ENCODE results near the gene CPEB3. TPM values are rescaled to one million over a fixed set of nuclear protein-coding genes. Genes with fewer than 3 reads are reported as not detected.
A peak's percentile ranks its signal among the peaks of the same experiment; 100 is the strongest.

Gene CPEB3
- total and polyA plus RNA-seq, 2 donors (not counting 1 experiment from before 2014, with no cell fraction given), result 0.37 to 0.66 TPM

GRCh38 chr10:92094960-92095359 is 195.9 kb downstream of the CPEB3 start:
- no peaks in the 10 kb centered on the region for H3K9me3 ChIP-seq (ENCODE audit: control insufficient read depth, insufficient read depth, low read depth, low read length)
- H3K9ac ChIP-seq (ENCODE audit: insufficient read depth, low read length), result no peak overlapping the region
- H3K4me3 ChIP-seq (replicated peaks in 1 of 4; ENCODE audit: control extremely low read depth in 1 of 4, insufficient read depth in 1 of 4, low read depth in 3 of 4, low read length in 4 of 4), result no peak overlapping the region
- no peak for TF ChIP-seq EZH2 (IDR thresholded peaks at IDR 0.05; ENCODE audit: low read length, missing control alignments)
- no peak for TF ChIP-seq CTCF (conservative IDR thresholded peaks at IDR 0.05 in 1 of 2, IDR thresholded peaks at IDR 0.05 in 1 of 2; ENCODE audit: low read depth in 1 of 2, low read length in 2 of 2)
- H3K4me1 ChIP-seq (ENCODE audit: control insufficient read depth, extremely low read depth, insufficient read depth, low read length), result no peaks in the 10 kb centered on the region
- H3K4me2 ChIP-seq (ENCODE audit: extremely low read depth, insufficient read depth, low read length), result no peak overlapping the region
- no peaks in the 10 kb centered on the region for H4K20me1 ChIP-seq (ENCODE audit: control insufficient read depth, extremely low read depth, insufficient read depth, low read length)
- no peaks in the 10 kb centered on the region for H3K36me3 ChIP-seq (ENCODE audit: control insufficient read depth, insufficient read depth, low read length)
- no peak overlapping the region for H3K27ac ChIP-seq (ENCODE audit: insufficient read depth, low read length)
- H2AFZ ChIP-seq (ENCODE audit: low read length), result no peak overlapping the region
- DNase-seq (ENCODE audit: low read depth in 2 of 2), result no peak
- H3K27me3 ChIP-seq (ENCODE audit: control insufficient read depth, insufficient read depth, low read length), result no peaks in the 10 kb centered on the region
- no peaks in the 10 kb centered on the region for H3K79me2 ChIP-seq (ENCODE audit: control insufficient read depth, insufficient read depth, low read length)

DNA sequence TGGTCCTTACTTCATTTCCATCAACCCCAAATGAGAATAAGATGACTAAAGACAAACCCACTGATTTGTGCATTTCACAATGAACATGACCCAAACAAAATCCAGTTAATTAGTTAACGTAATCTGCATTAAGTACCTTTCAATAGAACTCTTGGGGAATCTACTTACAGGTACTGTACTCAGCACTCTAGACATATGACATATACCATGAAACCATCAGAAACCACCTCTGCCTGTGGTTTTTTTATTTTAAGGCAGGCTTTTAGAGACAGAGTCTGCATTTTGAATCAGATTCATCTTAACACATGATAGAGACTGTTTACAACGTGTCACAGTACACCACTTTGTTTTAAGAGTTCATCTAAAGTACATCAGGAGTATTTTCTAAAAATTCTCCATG is 198.9 kb downstream of the CPEB3 start:
- Histone ChIP-seq H4K20me1 (ENCODE audit: control insufficient read depth, extremely low read depth, insufficient read depth, low read length) (no peaks in the 10 kb centered on the region), H3K27ac (ENCODE audit: insufficient read depth, low read length) (no peak overlapping the region), H3K4me2 (ENCODE audit: extremely low read depth, insufficient read depth, low read length) (no peak overlapping the region), H3K9me3 (ENCODE audit: control insufficient read depth, insufficient read depth, low read depth, low read length) (no peaks in the 10 kb centered on the region), H3K4me1 (ENCODE audit: control insufficient read depth, extremely low read depth, insufficient read depth, low read length) (no peaks in the 10 kb centered on the region), H3K79me2 (ENCODE audit: control insufficient read depth, insufficient read depth, low read length) (no peaks in the 10 kb centered on the region), H3K9ac (ENCODE audit: insufficient read depth, low read length) (no peak overlapping the region), H3K27me3 (ENCODE audit: control insufficient read depth, insufficient read depth, low read length) (no peaks in the 10 kb centered on the region), H3K36me3 (ENCODE audit: control insufficient read depth, insufficient read depth, low read length) (no peaks in the 10 kb centered on the region), H3K4me3 (replicated peaks in 1 of 4; ENCODE audit: control extremely low read depth in 1 of 4, insufficient read depth in 1 of 4, low read depth in 3 of 4, low read length in 4 of 4) (no peak overlapping the region), H2AFZ (ENCODE audit: low read length) (no peak overlapping the region)
- TF ChIP-seq EZH2 (IDR thresholded peaks at IDR 0.05; ENCODE audit: low read length, missing control alignments), result no peak
- TF ChIP-seq CTCF (conservative IDR thresholded peaks at IDR 0.05 in 1 of 2, IDR thresholded peaks at IDR 0.05 in 1 of 2; ENCODE audit: low read depth in 1 of 2, low read length in 2 of 2), result no peak
- DNase-seq (ENCODE audit: low read depth in 2 of 2), result no peak

DNA sequence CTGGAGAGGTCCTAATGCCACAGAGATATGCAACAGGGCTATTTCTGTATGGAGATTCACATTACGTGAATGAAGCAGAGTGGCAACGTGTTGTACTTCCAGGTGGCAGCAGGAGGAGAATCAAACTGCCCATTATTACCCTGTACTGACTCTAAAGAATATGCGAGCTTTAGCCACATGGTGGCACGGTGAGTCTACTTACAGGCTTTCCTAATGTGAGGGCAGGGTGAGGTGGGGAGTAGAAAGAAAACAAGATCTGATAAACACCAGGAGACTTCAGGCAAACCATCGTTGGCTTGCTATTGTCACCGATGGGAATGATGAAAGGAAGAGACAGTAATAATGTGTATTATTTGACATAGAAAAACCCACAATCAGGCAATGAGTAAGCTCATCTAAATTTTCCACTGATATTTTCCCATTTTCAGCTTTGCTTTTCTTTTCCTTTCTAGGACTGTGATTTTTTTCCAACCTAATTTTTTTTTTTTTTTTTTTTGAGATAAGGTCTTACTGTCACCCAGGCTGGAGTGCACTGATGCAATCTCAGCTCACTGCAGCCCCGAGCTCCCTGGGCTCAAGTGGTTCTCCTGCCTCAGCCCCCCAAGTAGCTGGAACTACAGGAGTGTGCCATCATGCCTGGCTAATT is 203.0 kb downstream of the CPEB3 start:
- peak; percentile 73 to 86 for DNase-seq (ENCODE audit: low read depth in 2 of 2)
- TF ChIP-seq EZH2 (IDR thresholded peaks at IDR 0.05; ENCODE audit: low read length, missing control alignments) (no peak), CTCF (conservative IDR thresholded peaks at IDR 0.05 in 1 of 2, IDR thresholded peaks at IDR 0.05 in 1 of 2; ENCODE audit: low read depth in 1 of 2, low read length in 2 of 2) (peak; percentile 86 to 88)
- H3K9me3 ChIP-seq (ENCODE audit: control insufficient read depth, insufficient read depth, low read depth, low read length), result no peaks in the 10 kb centered on the region
- no peaks in the 10 kb centered on the region for H3K4me1 ChIP-seq (ENCODE audit: control insufficient read depth, extremely low read depth, insufficient read depth, low read length)
- no peak overlapping the region for H3K4me3 ChIP-seq (replicated peaks in 1 of 4; ENCODE audit: control extremely low read depth in 1 of 4, insufficient read depth in 1 of 4, low read depth in 3 of 4, low read length in 4 of 4)
- H3K9ac ChIP-seq (ENCODE audit: insufficient read depth, low read length), result no peak overlapping the region
- H3K4me2 ChIP-seq (ENCODE audit: extremely low read depth, insufficient read depth, low read length), result no peak overlapping the region
- no peaks in the 10 kb centered on the region for H4K20me1 ChIP-seq (ENCODE audit: control insufficient read depth, extremely low read depth, insufficient read depth, low read length)
- H3K36me3 ChIP-seq (ENCODE audit: control insufficient read depth, insufficient read depth, low read length), result no peaks in the 10 kb centered on the region
- peak overlapping the region; percentile 64 for H2AFZ ChIP-seq (ENCODE audit: low read length)
- H3K27me3 ChIP-seq (ENCODE audit: control insufficient read depth, insufficient read depth, low read length), result no peaks in the 10 kb centered on the region
- no peak overlapping the region for H3K27ac ChIP-seq (ENCODE audit: insufficient read depth, low read length)
- H3K79me2 ChIP-seq (ENCODE audit: control insufficient read depth, insufficient read depth, low read length), result no peaks in the 10 kb centered on the region
